ENCODE results near the gene VDAC2.

The VDAC2 gene

GRCh38 chr10:75276069-75276872 is 65.7 kb downstream of the VDAC2 start:
- no peaks in the 10 kb centered on the region for H3K27me3 ChIP-seq (ENCODE audit: insufficient read depth, insufficient read length)
- no peaks in the 10 kb centered on the region for H3K9me3 ChIP-seq (ENCODE audit: insufficient read depth, low read length)
- no peak for TF ChIP-seq ZNF274 (IDR thresholded peaks at IDR 0.05; ENCODE audit: low read depth, low read length)
- TF ChIP-seq YY1 (IDR thresholded peaks at IDR 0.05; ENCODE audit: insufficient read depth, insufficient read length) = no peak
- TF ChIP-seq SUZ12 (IDR thresholded peaks at IDR 0.05; ENCODE audit: extremely low read depth, insufficient read depth, insufficient read length) = no peak
- no peaks in the 10 kb centered on the region for H3K36me3 ChIP-seq (ENCODE audit: insufficient read depth, insufficient read length, low read length)
- no peak for DNase-seq (ENCODE audit: low read depth, low spot score)
- no peak overlapping the region for H3K9ac ChIP-seq (ENCODE audit: insufficient read length, low read depth)
- H3K4me3 ChIP-seq (ENCODE audit: insufficient read length, low read depth) = no peak overlapping the region
- H3K4me1 ChIP-seq (ENCODE audit: insufficient read depth, insufficient read length) = peaks cover 2% of the 10 kb centered on the region

DNA sequence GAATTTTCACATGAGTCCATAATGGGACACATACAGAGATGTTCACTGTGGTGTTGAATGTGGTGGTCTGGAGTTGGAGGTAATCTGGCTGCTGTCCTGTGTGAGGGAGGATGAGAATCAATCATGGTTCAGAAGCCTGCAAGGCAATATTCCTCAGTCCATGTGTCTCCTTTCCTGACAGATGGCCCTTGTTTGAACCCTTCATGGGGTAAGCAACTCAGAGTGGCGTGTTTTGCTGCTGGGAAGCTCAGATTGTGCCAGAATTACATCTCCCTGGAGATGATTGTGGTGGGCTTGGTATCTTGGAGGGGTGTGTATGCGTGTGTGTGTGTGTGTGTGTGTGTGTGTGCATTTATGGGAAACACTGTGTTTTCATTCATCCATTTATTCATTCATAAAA is 69.6 kb downstream of the VDAC2 start:
- no peak for DNase-seq (ENCODE audit: low read depth, low spot score)
- Histone ChIP-seq H3K4me3 (ENCODE audit: insufficient read length, low read depth) (no peak overlapping the region), H3K27me3 (ENCODE audit: insufficient read depth, insufficient read length) (no peaks in the 10 kb centered on the region), H3K9ac (ENCODE audit: insufficient read length, low read depth) (no peak overlapping the region), H3K4me1 (ENCODE audit: insufficient read depth, insufficient read length) (peaks cover 5% of the 10 kb centered on the region), H3K9me3 (ENCODE audit: insufficient read depth, low read length) (no peaks in the 10 kb centered on the region), H3K36me3 (ENCODE audit: insufficient read depth, insufficient read length, low read length) (no peaks in the 10 kb centered on the region)
- no peak for TF ChIP-seq ZNF274 (IDR thresholded peaks at IDR 0.05; ENCODE audit: low read depth, low read length)
- no peak for TF ChIP-seq SUZ12 (IDR thresholded peaks at IDR 0.05; ENCODE audit: extremely low read depth, insufficient read depth, insufficient read length)
- TF ChIP-seq YY1 (IDR thresholded peaks at IDR 0.05; ENCODE audit: insufficient read depth, insufficient read length) = no peak
